Measurements from ENCODE around the gene DYRK1A.

Gene DYRK1A

DNA sequence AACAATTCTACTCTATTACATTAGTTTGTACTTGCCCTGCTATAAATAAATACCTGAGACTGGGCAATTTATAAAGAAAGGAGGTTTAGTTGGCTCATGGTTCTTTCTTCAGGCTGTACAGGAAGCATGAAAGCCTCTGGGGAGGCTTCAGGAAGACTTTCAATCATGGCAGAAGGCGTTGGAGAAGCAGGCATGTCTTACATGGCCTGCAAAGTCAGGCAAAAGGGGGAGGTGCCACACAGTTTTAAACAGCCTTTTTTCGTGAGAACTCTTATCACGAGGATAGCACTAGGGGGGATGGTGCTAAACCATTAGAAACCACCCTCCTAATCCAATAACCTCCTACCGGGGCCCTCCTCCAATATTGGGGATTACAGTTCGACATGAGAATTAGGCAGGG lies 102.9 kb downstream of the DYRK1A start:
- TF ChIP-seq CTCF (IDR thresholded peaks at IDR 0.05; ENCODE audit: low read depth, low read length): no peak
- Histone ChIP-seq H3K9me3 (ENCODE audit: severe bottlenecking) (no peaks in the 10 kb centered on the region), H3K36me3 (peaks cover 29% of the 10 kb centered on the region), H3K27me3 (ENCODE audit: insufficient read depth, low read depth, severe bottlenecking) (no peaks in the 10 kb centered on the region), H3K27ac (no peak overlapping the region), H3K4me3 (ENCODE audit: low read depth, low read length) (no peak overlapping the region)
- no peak for DNase-seq

- TF ChIP-seq CTCF (IDR thresholded peaks at IDR 0.05; ENCODE audit: low read depth, low read length): no peak
- H3K4me3 ChIP-seq (ENCODE audit: low read depth, low read length): no peak overlapping the region
- H3K9me3 ChIP-seq (ENCODE audit: severe bottlenecking): no peaks in the 10 kb centered on the region
- no peak overlapping the region for H3K27ac ChIP-seq
- H3K36me3 ChIP-seq: peaks cover 47% of the 10 kb centered on the region
- DNase-seq: no peak
- no peaks in the 10 kb centered on the region for H3K27me3 ChIP-seq (ENCODE audit: insufficient read depth, low read depth, severe bottlenecking)
Observed at GRCh38 chr21:37472581-37472980, 106.0 kb downstream of the DYRK1A start.

DNA sequence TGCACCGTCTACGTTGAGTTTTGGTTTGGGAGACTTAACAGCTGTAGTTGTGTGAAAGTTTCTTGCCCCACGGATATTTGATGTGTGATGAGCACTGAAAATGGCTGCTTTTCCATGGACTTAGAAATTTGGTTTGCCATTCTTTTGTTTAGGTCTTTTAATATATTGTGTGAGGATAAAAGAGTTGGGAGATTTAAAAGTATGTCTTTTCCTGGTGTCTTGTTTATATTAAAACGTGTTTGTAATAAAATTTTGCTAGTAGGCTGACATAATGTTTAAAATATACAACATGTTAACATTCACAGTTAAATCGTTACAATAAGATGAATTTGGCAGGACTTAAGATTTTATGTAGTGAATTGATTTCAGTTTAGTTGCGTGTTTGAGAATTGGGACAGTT lies 106.9 kb downstream of the DYRK1A start:
- Histone ChIP-seq H3K27me3 (ENCODE audit: insufficient read depth, low read depth, severe bottlenecking) (no peaks in the 10 kb centered on the region), H3K27ac (no peak overlapping the region), H3K4me3 (ENCODE audit: low read depth, low read length) (no peak overlapping the region), H3K9me3 (ENCODE audit: severe bottlenecking) (no peaks in the 10 kb centered on the region), H3K36me3 (peaks cover 48% of the 10 kb centered on the region)
- DNase-seq: no peak
- no peak for TF ChIP-seq CTCF (IDR thresholded peaks at IDR 0.05; ENCODE audit: low read depth, low read length)

DNA sequence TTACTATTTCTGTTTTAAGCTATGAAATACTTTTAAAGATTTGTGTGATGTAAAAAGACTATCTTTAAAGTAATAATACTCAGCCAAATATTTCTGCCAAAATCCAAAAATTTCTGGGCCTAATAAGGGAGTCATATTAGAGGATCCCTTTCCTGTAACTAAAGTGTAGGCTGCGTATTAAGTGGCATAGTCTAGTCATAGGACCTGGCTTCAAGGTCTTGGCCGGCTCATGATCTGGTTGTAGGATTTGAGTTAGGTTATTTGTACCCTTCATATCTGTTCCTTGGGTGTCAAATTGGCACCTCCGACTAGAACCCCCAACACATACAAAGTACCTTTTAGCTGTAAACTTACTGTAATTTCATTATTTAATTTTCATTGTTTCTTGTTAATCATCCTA lies 107.8 kb downstream of the DYRK1A start:
- no peak for TF ChIP-seq CTCF (IDR thresholded peaks at IDR 0.05; ENCODE audit: low read depth, low read length)
- Histone ChIP-seq H3K27ac (no peak overlapping the region), H3K9me3 (ENCODE audit: severe bottlenecking) (no peaks in the 10 kb centered on the region), H3K4me3 (ENCODE audit: low read depth, low read length) (no peak overlapping the region), H3K27me3 (ENCODE audit: insufficient read depth, low read depth, severe bottlenecking) (no peaks in the 10 kb centered on the region), H3K36me3 (peaks cover 42% of the 10 kb centered on the region)
- no peak for DNase-seq

- H3K27me3 ChIP-seq (ENCODE audit: insufficient read depth, low read depth, severe bottlenecking): no peaks in the 10 kb centered on the region
- DNase-seq: no peak
- no peak for TF ChIP-seq CTCF (IDR thresholded peaks at IDR 0.05; ENCODE audit: low read depth, low read length)
- H3K4me3 ChIP-seq (ENCODE audit: low read depth, low read length): no peak overlapping the region
- peaks cover 50% of the 10 kb centered on the region for H3K36me3 ChIP-seq
- no peak overlapping the region for H3K27ac ChIP-seq
- H3K9me3 ChIP-seq (ENCODE audit: severe bottlenecking): no peaks in the 10 kb centered on the region
Observed at GRCh38 chr21:37475186-37475868, 108.8 kb downstream of the DYRK1A start.

DNA sequence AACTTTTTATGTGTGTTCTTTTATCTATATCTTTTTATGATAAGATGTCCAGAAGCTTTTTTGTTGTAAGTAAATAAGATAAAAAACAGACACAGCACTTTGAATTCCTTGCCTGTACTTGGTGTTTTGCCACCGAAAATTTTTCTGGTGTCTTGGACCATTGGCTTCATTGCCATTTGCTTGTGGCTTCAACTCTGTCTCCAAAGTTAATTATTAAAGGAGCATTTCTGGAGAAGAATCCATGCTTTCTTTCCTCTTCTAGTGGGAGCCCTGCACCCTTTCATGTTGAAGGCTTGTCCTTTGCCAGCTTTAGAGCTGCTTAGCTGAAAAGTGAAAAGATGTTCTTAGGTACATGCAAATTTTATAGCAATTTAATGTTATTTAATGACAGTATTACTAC lies 112.2 kb downstream of the DYRK1A start:
- Histone ChIP-seq H3K9me3 (ENCODE audit: severe bottlenecking) (no peaks in the 10 kb centered on the region), H3K4me3 (ENCODE audit: low read depth, low read length) (no peak overlapping the region), H3K27ac (no peak overlapping the region), H3K36me3 (peaks cover 59% of the 10 kb centered on the region), H3K27me3 (ENCODE audit: insufficient read depth, low read depth, severe bottlenecking) (no peaks in the 10 kb centered on the region)
- no peak for TF ChIP-seq CTCF (IDR thresholded peaks at IDR 0.05; ENCODE audit: low read depth, low read length)
- DNase-seq: no peak
